Measurements from ENCODE around the gene PPM1L. TPM values are rescaled to one million over a fixed set of nuclear protein-coding genes. Genes with fewer than 3 reads are reported as not detected.

The PPM1L gene
- total and polyA plus RNA-seq, 10 of the 15 experiments (the other 5 are each of a cell fraction or from before 2014, with no cell fraction given) = under 0.01 to 0.33 (median 0.06) TPM; not detected in 1

DNA sequence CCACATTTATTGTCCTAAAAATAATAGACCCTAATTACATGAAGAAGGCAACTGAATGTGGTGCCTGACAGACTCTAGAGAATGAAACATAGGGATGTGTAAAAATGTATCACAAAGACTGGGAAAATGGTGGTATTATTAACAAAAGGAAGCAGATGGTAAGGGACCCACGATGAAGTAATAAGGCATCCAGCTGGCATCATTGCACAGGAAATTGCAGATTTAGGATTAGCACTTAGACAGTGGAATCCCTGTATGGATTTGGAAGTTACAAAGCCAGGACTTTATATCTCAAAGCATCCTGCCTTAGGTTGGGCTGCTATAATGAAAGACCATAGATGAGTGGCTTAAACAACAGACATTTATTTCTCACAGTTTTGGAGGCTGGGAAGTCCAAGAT lies 104.3 kb downstream of the PPM1L start:
- Histone ChIP-seq H3K79me2 (ENCODE audit: control insufficient read depth, insufficient read depth, low read length) (no peaks in the 10 kb centered on the region), H3K4me2 (ENCODE audit: control insufficient read depth, insufficient read depth) (no peak overlapping the region), H3K27me3 (replicated peaks in 1 of 2; ENCODE audit: control insufficient read depth in 2 of 2, insufficient read depth in 2 of 2, low read length in 1 of 2) (no peaks in the 10 kb centered on the region; a peak in 1 of 4 replicates), H3K9me3 (replicated peaks; ENCODE audit: control insufficient read depth, insufficient read depth, low read length) (no peaks in the 10 kb centered on the region), H3K27ac (ENCODE audit: control insufficient read depth, insufficient read depth) (no peak overlapping the region), H3K4me3 (no peak overlapping the region), H3K4me1 (ENCODE audit: control insufficient read depth, insufficient read depth, low read length) (no peaks in the 10 kb centered on the region), H2AFZ (ENCODE audit: control insufficient read depth, low read depth, low read length) (no peak overlapping the region), H3K36me3 (ENCODE audit: control insufficient read depth in 2 of 2, insufficient read depth in 2 of 2, low read length in 1 of 2) (no peaks in the 10 kb centered on the region), H4K20me1 (ENCODE audit: control insufficient read depth, insufficient read depth) (no peaks in the 10 kb centered on the region), H3K9ac (ENCODE audit: control insufficient read depth, insufficient read depth, low read length) (no peak overlapping the region)
- no TSS peak for BruUV-seq (replicated peaks)
- TF ChIP-seq STAT1 (conservative IDR thresholded peaks at IDR 0.05) (no peak), RAD51 (IDR thresholded peaks at IDR 0.05) (no peak), EGR1 (IDR thresholded peaks at IDR 0.05; ENCODE audit: borderline replicate concordance in 1 of 2, low read depth in 2 of 2, low read length in 2 of 2) (no peak), IKZF1 (conservative IDR thresholded peaks at IDR 0.05) (no peak), CBFB (IDR thresholded peaks at IDR 0.05; ENCODE audit: low read depth) (no peak), SUPT20H (IDR thresholded peaks at IDR 0.05; ENCODE audit: borderline replicate concordance, control insufficient read depth, low read depth, low read length) (no peak), HDAC2 (IDR thresholded peaks at IDR 0.05) (no peak), RCOR1 (conservative IDR thresholded peaks at IDR 0.05; ENCODE audit: low read depth, low read length) (no peak), SREBF2 (IDR thresholded peaks at IDR 0.05; ENCODE audit: low read length) (no peak), KDM1A (IDR thresholded peaks at IDR 0.05; ENCODE audit: borderline replicate concordance) (no peak)
- TF ChIP-seq, protein P1, sequence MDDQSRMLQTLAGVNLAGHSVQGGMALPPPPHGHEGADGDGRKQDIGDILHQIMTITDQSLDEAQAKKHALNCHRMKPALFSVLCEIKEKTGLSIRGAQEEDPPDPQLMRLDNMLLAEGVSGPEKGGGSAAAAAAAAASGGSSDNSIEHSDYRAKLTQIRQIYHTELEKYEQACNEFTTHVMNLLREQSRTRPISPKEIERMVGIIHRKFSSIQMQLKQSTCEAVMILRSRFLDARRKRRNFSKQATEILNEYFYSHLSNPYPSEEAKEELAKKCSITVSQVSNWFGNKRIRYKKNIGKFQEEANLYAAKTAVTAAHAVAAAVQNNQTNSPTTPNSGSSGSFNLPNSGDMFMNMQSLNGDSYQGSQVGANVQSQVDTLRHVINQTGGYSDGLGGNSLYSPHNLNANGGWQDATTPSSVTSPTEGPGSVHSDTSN (IDR thresholded peaks at IDR 0.05; ENCODE audit: insufficient replicate concordance, low read depth, low read length) = no peak
- TF ChIP-seq, protein P2, sequence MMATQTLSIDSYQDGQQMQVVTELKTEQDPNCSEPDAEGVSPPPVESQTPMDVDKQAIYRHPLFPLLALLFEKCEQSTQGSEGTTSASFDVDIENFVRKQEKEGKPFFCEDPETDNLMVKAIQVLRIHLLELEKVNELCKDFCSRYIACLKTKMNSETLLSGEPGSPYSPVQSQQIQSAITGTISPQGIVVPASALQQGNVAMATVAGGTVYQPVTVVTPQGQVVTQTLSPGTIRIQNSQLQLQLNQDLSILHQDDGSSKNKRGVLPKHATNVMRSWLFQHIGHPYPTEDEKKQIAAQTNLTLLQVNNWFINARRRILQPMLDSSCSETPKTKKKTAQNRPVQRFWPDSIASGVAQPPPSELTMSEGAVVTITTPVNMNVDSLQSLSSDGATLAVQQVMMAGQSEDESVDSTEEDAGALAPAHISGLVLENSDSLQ (IDR thresholded peaks at IDR 0.05) = no peak
- TF ChIP-seq, protein P3, sequence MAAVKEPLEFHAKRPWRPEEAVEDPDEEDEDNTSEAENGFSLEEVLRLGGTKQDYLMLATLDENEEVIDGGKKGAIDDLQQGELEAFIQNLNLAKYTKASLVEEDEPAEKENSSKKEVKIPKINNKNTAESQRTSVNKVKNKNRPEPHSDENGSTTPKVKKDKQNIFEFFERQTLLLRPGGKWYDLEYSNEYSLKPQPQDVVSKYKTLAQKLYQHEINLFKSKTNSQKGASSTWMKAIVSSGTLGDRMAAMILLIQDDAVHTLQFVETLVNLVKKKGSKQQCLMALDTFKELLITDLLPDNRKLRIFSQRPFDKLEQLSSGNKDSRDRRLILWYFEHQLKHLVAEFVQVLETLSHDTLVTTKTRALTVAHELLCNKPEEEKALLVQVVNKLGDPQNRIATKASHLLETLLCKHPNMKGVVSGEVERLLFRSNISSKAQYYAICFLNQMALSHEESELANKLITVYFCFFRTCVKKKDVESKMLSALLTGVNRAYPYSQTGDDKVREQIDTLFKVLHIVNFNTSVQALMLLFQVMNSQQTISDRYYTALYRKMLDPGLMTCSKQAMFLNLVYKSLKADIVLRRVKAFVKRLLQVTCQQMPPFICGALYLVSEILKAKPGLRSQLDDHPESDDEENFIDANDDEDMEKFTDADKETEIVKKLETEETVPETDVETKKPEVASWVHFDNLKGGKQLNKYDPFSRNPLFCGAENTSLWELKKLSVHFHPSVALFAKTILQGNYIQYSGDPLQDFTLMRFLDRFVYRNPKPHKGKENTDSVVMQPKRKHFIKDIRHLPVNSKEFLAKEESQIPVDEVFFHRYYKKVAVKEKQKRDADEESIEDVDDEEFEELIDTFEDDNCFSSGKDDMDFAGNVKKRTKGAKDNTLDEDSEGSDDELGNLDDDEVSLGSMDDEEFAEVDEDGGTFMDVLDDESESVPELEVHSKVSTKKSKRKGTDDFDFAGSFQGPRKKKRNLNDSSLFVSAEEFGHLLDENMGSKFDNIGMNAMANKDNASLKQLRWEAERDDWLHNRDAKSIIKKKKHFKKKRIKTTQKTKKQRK (IDR thresholded peaks at IDR 0.05; ENCODE audit: low read depth, low read length) = no peak
- TF ChIP-seq, protein P4, sequence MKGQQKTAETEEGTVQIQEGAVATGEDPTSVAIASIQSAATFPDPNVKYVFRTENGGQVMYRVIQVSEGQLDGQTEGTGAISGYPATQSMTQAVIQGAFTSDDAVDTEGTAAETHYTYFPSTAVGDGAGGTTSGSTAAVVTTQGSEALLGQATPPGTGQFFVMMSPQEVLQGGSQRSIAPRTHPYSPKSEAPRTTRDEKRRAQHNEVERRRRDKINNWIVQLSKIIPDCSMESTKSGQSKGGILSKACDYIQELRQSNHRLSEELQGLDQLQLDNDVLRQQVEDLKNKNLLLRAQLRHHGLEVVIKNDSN (IDR thresholded peaks at IDR 0.05; ENCODE audit: borderline replicate concordance, extremely low read length, insufficient read depth, low read depth, low read length) = no peak
- FAIRE-seq (no peak), ATAC-seq (no peak), DNase-seq (ENCODE audit: low read depth, low spot score) (no peak)
- POLR2A ChIA-PET = no interaction called here
- in situ Hi-C loops (cut with MboI) (no loop called here), intact Hi-C loops (cut with micrococcal nuclease; ENCODE audit: unreplicated experiment) (no loop called here)
- WGBS (ENCODE audit: insufficient coverage, insufficient replicate concordance, low lambda C conversion rate, missing lambda C conversion rate) = 0% methylated on average over 1 of the region's 1 CpG
- CTCF ChIA-PET = no interaction called here
- SMC1A ChIA-PET (ENCODE audit: uncharacterized antibody, unreplicated experiment) = no interaction called here
- RAD21 ChIA-PET (ENCODE audit: unreplicated experiment) = no interaction called here

All from GM12878 (cell line).